ENCODE data around the gene UBE2I.
A peak's percentile ranks its signal among the peaks of the same experiment; 100 is the strongest.
"Not testable (repeated sequence)": the region's sequence is repeated elsewhere in the genome, so short reads cannot be mapped to it uniquely, and the experiment has no call there.

Gene UBE2I

DNA sequence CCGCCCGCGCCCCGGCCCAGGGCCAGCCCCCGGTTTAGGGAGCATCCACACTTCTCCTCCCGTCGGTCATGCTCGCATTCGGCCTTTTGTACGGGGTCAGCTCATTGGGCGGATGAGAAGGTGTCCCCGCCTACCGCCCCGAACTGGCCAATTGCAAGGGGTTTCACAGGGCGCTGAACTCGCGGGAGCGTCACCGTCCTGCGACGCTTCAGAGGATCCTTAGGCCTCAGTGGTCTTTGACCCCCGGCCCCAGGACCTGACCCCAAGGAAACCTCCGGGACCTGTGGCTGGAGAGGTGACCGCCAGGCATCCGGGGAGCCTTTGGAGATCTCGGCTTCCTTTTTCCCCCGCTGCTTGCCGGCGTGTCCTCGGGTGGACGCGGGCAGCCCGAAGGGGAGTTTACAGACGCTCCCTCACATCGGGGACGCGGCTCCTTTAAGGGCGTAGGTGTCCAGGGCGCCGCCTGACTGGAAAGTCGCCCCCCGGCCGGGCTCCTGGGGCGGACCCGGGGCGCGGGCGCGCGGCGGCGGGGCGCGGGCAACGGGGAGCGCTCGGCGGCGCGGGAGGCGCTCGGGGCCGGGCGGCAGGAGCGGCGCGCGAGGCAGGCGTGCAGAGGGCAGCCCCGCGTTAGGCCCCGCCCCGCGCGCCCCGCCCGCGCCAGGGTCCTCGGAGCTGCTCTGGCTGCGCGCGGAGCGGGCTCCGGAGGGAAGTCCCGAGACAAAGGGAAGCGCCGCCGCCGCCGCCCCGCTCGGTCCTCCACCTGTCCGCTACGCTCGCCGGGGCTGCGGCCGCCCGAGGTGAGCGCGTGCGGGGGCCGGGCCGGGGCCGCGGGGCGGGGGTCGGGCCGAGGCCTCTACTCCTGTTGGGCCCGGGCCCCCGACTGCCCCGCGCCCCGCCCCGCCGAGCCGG is at the start of gene UBE2I:
Gene UBE2I, plus strand, starts transcription at position 660 of the 909 bp plus-strand sequence. CDS start 4,395 bp downstream, outside the sequence.
- peak; percentile 99 for DNase-seq

DNA sequence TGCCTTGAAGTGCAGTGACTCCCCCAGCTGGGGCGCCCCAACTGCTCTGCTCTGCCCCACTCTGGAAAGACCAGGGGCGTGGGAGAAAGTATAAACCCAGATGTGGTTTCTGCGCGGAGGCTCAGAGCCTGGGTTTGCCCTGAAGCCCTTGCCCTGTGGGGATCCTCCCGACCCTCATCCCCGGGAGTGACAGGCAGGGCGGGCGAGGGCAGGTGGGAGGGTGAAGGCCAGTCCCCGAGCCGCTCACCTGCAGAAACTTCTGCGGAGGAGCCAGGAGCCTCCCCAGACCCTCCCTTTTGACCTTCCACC is 49.7 kb upstream of the UBE2I start:
- no peak for DNase-seq

DNA sequence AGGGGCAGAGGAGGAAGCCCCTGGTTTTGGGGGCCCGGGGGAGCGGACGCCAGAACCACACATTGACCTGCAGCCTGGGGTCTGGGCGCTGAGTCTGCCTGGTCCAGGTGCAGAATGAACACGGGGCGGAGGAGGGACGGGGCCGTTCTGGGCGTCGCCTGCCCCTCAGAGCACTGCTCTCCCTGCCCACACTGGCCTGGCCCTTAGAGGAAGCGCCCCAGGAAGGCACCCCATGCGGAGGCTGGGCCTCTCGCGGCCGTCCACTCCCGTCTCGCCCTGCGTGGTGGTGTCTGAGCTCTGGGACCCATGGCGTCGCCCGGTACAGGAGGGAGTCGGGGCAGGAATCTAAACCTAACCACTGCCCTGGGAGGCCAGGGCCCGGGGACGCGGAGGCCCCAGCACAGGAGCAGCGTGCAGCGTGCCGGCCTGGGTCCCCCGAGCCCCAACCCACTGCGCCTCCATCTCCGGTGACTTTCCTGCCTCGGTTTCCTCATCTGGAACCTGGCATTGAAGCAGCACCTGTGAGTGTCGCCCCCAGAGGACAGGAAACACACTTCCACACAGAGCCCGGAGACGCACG is 49.2 kb upstream of the UBE2I start:
- no peak for DNase-seq

DNA sequence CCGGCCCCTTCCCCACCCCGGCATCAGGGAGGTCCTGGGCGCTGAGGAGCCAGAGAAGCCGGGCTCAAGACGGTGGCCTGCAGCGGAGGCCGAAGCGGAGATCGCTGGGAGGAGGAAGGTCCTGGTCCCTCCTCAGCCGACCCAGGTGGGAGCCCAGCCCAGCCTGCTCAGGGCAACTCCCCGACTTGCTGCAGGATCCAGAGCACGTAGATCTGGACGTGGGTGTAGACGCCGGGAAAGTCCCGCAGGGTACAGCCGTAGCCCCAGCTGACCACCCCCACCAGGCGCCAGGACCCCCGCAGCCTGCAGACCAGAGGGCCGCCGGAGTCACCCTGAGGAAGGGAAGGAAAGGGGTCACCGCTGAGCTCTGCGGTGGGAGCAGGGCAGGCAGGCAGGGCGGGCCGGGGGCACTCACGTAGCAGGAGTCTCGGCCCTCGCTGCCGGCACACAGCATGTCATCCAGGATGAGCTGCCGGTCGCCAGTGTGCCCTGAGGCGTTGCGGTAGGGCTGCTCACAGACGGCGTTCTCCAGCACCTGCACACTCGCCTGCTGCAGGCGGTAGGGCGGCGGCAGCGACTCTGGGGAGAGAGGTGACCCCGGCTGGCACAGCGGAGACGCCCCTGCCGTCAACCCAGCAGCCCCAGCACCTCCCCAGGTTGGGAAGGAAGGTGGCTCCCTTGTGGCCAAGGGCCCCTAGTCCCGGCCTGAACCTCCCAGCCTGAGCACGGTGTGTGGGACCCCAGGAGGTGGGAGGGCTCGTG is 48.1 kb upstream of the UBE2I start:
- no peak for DNase-seq

GRCh38 chr16:1262210-1262845 is 47.1 kb upstream of the UBE2I start:
- no peak for DNase-seq

GRCh38 chr16:1262846-1263221 is 46.6 kb upstream of the UBE2I start:
- no peak for DNase-seq

- no peak for DNase-seq
Measured at GRCh38 chr16:1263591-1264344, 45.7 kb upstream of the UBE2I start.

DNA sequence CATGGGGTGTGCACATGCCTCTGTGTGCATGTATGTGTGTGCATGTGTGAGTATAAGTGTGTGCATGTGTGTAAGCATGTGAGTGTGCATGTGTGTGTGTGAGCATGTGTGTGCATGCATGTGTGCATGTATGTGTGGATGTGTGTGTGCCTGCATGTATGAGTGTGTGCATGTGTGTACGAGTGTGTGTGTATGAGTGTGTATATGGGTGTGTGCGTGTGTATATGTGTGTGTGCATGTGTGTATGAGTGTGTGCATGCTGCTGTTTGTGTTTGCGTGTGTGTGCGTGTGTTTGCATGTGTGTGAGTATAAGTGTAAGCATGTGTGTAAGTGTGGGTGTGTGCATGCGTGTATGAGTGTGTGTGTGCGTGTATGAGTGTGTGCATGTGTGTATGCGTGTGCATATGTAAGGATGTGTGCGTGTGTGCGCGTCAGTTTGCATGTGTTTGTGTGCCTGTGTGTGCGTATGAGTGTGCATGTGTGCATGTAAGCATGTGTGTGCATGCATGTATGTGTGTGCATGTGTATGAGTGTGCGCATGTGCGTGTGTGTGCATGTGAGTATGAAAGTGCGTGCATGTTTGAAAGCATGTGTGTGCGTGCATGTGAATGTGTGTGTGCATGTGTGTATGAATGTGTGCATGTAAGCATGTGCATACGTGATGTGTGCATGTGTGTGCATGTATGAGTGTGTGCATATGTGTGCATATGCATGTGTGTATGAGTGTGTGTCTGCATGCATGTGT is 44.9 kb upstream of the UBE2I start:
- no peak for DNase-seq

DNA sequence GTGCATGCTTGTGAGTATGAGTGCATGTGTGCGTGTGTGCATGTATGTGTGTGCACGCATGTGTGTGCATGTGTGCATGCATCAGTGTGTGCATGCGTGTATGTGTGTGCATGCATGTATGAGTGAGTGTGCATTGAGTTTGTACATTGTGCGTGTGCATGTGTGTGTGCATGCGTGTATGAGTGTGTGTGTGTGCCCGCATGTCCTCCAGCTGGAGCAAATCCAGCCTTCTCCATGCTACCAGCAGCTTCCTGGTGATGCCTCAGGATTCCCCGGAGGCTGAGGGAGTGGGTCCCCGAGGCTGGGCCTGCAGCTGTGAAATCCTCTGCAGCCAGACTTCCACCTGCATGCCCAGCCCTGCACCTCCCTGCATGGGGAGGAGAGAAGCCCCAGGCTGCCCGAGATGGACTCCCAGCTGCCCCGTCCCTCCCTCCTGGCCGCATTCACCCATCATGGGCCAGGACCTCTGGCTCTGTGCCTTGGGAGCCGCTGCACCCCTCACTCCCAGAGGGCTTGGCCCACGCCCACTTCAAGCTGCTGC is 44.3 kb upstream of the UBE2I start:
- no peak for DNase-seq

- no peak for DNase-seq
Measured at GRCh38 chr16:1265826-1266225, 43.6 kb upstream of the UBE2I start.

GRCh38 chr16:1269418-1269817 is 40.0 kb upstream of the UBE2I start:
- not testable (repeated sequence) for DNase-seq

DNA sequence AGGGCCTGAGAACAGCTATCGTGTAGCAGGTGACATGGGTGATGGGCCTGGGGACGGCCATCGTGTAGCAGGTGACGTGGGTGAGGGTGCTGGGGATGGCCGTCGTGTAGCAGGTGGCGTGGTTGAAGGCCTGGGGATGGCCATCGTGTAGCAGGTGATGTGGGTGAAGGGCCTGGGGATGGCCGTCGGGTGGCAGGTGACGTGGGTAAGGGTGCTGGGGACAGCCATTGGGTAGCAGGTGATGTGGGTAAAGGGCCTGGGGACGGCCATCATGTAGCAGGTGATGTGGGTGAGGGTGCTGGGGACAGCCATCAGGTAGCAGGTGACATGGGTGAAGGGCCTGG is 38.1 kb upstream of the UBE2I start:
- no peak for DNase-seq

- not testable (repeated sequence) for DNase-seq
Measured at GRCh38 chr16:1271724-1272413, 37.6 kb upstream of the UBE2I start.

DNA sequence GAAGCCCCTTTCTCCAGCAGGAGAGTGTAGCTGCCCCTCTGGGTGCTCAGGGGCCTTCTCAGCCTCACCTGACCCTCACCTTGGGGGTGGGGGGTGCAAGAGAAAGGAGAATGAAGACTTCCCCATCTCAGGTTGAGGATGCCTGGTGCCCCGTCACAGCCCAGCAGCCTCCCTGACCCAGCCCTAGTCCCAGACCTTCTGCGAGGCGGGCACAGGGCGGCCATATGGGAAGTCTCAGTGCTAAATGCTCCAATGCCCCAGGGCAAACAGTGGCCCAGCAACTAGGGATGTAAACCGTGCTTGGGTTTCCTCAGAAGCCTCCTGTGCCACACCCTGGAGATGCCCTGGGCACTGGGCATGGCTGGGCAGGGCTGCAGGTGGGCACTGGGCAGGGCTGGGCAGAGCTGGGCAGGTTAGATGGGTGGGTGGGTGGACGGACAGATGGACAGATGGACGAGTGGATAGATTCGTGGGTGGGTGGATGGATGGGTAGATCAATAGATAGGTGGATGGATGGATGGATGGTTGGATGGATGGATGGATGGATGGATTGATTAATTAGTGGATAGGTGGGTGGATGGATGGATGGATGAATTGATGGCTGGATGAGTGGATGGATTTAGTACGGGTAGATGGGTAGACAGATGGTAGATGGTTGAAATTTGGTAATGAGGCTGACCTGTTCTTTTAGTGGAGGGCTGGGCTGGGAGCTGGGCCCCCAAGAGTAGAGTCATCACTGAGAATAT is 36.8 kb upstream of the UBE2I start:
- DNase-seq, result no peak

DNA sequence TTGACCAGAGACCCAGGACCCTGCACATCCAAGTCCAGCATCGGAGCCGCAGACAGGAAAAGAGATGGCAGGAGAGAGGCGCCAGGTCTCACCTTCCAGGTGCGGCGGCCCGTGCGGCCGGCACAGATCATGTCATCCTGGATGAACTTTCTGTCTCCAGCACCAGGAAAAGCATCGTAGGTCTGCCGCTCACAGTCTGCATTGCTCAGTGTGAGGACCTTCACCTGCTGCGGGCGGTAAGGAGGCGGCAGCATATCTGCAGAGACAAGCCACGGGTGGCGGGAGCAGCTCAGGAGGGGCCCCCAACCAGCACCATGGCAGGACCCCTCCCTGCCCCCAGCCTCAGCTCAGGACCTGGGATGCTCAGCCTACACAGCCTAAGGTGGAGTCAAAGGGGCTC is 35.6 kb upstream of the UBE2I start:
- DNase-seq, result no peak

- DNase-seq, result no peak
Measured at GRCh38 chr16:1274767-1275166, 34.7 kb upstream of the UBE2I start.

- no peak for DNase-seq
Measured at GRCh38 chr16:1275791-1276579, 33.5 kb upstream of the UBE2I start.

GRCh38 chr16:1276580-1276878 is 32.9 kb upstream of the UBE2I start:
- DNase-seq, result no peak

DNA sequence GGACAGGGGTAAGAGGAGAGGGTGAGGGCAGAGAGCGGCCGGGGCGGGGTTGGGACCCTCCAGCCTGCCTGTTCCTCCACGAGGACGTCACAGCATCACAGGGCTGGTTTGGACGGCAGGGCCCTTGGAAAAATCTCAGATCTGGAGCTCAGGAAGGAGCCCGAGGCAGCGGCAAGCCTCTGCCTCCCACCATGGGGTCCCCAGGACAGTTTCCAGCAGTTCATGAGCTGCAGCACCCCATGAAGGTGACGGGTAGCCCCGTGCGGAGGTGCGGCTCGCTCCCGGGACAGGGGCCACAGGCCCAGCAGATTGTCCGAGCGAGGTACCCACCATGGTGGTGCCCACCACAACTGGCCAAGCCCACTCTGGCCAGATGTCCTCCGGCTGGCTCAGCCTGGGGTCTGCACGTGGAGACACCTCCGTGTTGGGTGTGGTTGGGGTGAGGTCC is 32.3 kb upstream of the UBE2I start:
- no peak for DNase-seq

Measured in CD4-positive, alpha-beta T cell treated with Interleukin-21 for 1 hour (primary cell).